Prostate gland (tissue), 2 donors: ENCODE measurements around the gene SNAPC4.

Source experiments
- POLR2A ChIP-seq: fragments of 450-650 bp; IDR thresholded peaks from one replicate; pipeline ENCODE4 v1.6.1; 2016; ENCODE audit warnings: antibody characterized with exemption, mild to moderate bottlenecking
- TF ChIP-seq, protein P1 (sequence below), 4 experiments: fragments of 200-600 bp in 2 of 4; fragments of 450-650 bp in 2 of 4; sonication (generic) in 2 of 4; IDR thresholded peaks; 1 replicate in 3 of 4; 2 replicates in 1 of 4; pipeline ENCODE4 v1.5.1; 2016 to 2019; ENCODE audit warnings: antibody characterized with exemption in 4 of 4, mild to moderate bottlenecking in 2 of 4, moderate library complexity in 2 of 4

DNA sequence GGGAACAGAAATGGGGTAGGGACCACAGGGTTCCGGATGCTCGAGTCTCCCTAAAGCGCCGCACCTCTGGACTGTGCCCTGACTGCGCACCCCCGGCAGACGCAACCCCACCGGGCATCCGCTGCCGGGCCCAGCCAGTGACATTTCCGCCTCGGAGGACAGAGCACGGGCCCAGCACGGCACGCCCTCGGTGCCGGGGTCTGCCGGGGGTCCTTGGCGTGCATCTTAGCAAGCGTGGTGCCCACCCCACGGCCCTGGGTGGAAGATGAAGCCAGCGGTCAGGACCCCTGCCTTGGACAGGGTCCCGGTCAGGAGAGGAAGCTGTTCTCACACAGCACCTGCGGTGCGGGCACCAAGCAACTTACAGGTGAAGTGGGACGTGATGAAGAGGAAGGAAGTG is 32.6 kb upstream of the SNAPC4 start:
- TF ChIP-seq, protein P1, sequence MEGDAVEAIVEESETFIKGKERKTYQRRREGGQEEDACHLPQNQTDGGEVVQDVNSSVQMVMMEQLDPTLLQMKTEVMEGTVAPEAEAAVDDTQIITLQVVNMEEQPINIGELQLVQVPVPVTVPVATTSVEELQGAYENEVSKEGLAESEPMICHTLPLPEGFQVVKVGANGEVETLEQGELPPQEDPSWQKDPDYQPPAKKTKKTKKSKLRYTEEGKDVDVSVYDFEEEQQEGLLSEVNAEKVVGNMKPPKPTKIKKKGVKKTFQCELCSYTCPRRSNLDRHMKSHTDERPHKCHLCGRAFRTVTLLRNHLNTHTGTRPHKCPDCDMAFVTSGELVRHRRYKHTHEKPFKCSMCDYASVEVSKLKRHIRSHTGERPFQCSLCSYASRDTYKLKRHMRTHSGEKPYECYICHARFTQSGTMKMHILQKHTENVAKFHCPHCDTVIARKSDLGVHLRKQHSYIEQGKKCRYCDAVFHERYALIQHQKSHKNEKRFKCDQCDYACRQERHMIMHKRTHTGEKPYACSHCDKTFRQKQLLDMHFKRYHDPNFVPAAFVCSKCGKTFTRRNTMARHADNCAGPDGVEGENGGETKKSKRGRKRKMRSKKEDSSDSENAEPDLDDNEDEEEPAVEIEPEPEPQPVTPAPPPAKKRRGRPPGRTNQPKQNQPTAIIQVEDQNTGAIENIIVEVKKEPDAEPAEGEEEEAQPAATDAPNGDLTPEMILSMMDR (IDR thresholded peaks at IDR 0.05) = no peak
- TF ChIP-seq POLR2A = no peak
